ENCODE data around the gene TXNL4A.

DNA sequence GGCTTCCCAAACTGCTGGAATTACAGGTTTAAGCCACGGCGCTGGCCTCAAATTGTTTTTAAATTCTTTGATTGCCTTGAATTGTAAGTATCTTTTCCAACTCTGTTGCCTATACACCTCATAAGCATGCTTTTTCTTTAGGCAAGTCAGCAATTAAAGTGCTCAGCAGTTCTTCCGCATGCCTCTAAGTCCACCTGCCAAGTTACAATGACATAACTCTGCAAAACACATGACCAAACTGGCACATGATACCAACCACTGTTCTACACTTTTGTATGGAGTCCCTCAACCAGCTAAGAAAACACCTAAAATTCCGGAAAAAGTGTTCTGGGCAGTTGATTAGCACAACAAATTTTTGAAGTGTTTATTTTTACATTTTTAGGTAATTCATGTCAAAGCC is 5.1 kb downstream of the TXNL4A start:
- TF ChIP-seq, protein P1, sequence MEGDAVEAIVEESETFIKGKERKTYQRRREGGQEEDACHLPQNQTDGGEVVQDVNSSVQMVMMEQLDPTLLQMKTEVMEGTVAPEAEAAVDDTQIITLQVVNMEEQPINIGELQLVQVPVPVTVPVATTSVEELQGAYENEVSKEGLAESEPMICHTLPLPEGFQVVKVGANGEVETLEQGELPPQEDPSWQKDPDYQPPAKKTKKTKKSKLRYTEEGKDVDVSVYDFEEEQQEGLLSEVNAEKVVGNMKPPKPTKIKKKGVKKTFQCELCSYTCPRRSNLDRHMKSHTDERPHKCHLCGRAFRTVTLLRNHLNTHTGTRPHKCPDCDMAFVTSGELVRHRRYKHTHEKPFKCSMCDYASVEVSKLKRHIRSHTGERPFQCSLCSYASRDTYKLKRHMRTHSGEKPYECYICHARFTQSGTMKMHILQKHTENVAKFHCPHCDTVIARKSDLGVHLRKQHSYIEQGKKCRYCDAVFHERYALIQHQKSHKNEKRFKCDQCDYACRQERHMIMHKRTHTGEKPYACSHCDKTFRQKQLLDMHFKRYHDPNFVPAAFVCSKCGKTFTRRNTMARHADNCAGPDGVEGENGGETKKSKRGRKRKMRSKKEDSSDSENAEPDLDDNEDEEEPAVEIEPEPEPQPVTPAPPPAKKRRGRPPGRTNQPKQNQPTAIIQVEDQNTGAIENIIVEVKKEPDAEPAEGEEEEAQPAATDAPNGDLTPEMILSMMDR (IDR thresholded peaks at IDR 0.05), result no peak
- TF ChIP-seq POLR2A (IDR thresholded peaks at IDR 0.05) (no peak), EP300 (IDR thresholded peaks at IDR 0.05) (no peak)

Measured in ovary (tissue), 3 donors.